ENCODE data around the gene ZFP62.

ZFP62 gene

GRCh38 chr5:180844858-180845257 lies 16.2 kb downstream of the ZFP62 start:
- H3K4me3 ChIP-seq (ENCODE audit: low read depth, low read length): no peak overlapping the region
- TF ChIP-seq CTCF (IDR thresholded peaks at IDR 0.05; ENCODE audit: borderline replicate concordance, insufficient read depth, low read depth, low read length): no peak

GRCh38 chr5:180844432-180844831 lies 16.6 kb downstream of the ZFP62 start:
- H3K4me3 ChIP-seq (ENCODE audit: low read depth, low read length): no peak overlapping the region
- TF ChIP-seq CTCF (IDR thresholded peaks at IDR 0.05; ENCODE audit: borderline replicate concordance, insufficient read depth, low read depth, low read length): no peak

GRCh38 chr5:180839935-180840334 lies 21.1 kb downstream of the ZFP62 start:
- TF ChIP-seq CTCF (IDR thresholded peaks at IDR 0.05; ENCODE audit: borderline replicate concordance, insufficient read depth, low read depth, low read length): no peak
- H3K4me3 ChIP-seq (ENCODE audit: low read depth, low read length): no peak overlapping the region

- no peak overlapping the region for H3K4me3 ChIP-seq (ENCODE audit: low read depth, low read length)
- TF ChIP-seq CTCF (IDR thresholded peaks at IDR 0.05; ENCODE audit: borderline replicate concordance, insufficient read depth, low read depth, low read length): no peak
These were observed 21.8 kb downstream of the ZFP62 start for GRCh38 chr5:180839227-180839626.

GRCh38 chr5:180837478-180837877 lies 23.6 kb downstream of the ZFP62 start:
- TF ChIP-seq CTCF (IDR thresholded peaks at IDR 0.05; ENCODE audit: borderline replicate concordance, insufficient read depth, low read depth, low read length): no peak
- H3K4me3 ChIP-seq (ENCODE audit: low read depth, low read length): no peak overlapping the region

DNA sequence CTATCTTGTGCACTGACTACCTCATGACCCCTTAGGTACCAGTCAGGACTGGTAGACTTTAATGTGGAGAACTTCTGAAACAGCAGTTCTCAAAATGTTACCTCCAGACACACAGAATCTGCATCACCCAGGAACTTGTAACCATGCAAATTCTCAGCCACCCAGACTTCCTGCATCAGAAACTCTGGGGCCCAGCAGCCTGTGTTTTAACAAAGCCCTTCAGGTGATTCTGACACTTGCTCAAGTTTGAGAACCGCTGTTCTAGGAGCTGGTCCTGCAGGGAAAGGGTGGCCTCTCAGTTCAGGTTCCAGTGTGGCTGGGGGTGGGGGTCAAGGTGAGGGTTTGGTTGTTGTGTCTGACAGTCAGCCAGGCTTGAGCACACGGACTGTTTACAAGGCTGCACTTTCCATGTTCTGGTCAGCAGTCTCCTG lies 28.4 kb downstream of the ZFP62 start:
- TF ChIP-seq CTCF (IDR thresholded peaks at IDR 0.05; ENCODE audit: borderline replicate concordance, insufficient read depth, low read depth, low read length): no peak
- peak overlapping the region; percentile 97 for H3K4me3 ChIP-seq (ENCODE audit: low read depth, low read length)

DNA sequence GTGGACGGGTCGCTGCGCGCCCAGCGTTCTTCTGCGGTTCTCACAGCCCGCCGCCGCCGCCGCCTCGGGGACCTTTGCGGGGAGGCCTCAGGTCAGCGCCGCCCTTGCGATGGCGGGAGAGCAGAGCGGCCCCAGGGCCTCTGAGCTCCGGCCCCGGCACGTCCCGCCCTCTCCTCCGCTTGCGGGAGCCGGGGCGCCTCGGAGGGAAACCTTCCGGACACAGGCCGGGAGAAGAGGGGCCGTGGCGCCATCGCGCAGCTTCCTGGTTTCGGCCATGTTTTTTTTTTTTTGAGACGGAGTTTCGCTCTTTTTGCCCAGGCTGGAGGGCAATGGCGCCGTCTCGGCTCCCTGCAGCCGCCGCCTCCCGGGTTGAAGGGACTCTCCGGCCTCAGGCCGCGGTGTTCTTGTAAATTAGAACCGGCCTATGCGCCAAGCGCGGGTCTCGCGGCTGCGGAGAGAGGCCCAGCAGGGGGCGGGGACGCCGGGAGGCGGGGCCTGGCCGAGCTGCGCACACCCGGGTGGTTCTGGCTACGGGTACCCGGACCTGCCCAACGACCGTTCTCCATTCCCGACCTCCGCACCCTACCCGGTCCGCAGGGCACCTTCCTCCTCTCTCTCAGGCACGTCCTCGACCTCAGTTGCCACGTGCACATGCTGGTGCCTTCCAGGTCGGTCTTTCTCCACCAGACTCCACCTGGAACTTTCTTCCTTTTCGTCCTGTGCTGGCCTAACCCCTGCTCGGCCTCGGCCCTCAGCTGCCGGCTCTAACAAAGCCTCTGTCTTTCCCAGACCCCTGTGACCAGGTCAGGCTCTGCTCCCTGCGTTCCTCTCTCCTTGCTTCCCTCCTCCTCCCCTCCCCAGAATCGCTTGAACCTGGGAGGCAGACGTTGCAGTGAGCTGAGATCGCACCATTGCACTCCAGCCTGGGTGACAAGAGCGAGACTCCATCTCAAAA lies 29.7 kb downstream of the ZFP62 start:
- TF ChIP-seq CTCF (IDR thresholded peaks at IDR 0.05; ENCODE audit: borderline replicate concordance, insufficient read depth, low read depth, low read length): no peak
- H3K4me3 ChIP-seq (ENCODE audit: low read depth, low read length): peak overlapping the region; percentile 97
